H1 (cell line): ENCODE data around the gene PTPN18. TPM values are rescaled to one million over a fixed set of nuclear protein-coding genes. Genes with fewer than 3 reads are reported as not detected.

Experiments used
- CHD2 ChIP-seq: IDR thresholded peaks from 2 replicates; pipeline ENCODE4 v1.6.1; 2012; ENCODE audit warnings: low read length, improper control_type of control experiment
- CREB1 ChIP-seq: IDR thresholded peaks from 2 replicates; pipeline ENCODE4 v1.6.1; 2012; ENCODE audit warnings: inconsistent platforms
- EGR1 ChIP-seq: IDR thresholded peaks from 2 replicates; pipeline ENCODE4 v1.6.1; 2011; ENCODE audit warnings: low read depth, low read length, borderline replicate concordance
- KDM4A ChIP-seq: IDR thresholded peaks from one replicate; pipeline ENCODE4 v1.7.1; 2012; ENCODE audit warnings: low read depth, mild to moderate bottlenecking, moderate library complexity, low read length, inconsistent platforms; ENCODE audit not compliant: severe bottlenecking
- MAFK ChIP-seq: IDR thresholded peaks from 2 replicates; pipeline ENCODE4 v1.6.1; 2012; ENCODE audit warnings: low read depth, mild to moderate bottlenecking, improper control_type of control experiment, low read length
- NRF1 ChIP-seq: IDR thresholded peaks from 2 replicates; pipeline ENCODE4 v1.6.1; 2011; ENCODE audit warnings: mild to moderate bottlenecking, low read depth, low read length, improper control_type of control experiment
- PHF8 ChIP-seq: fragments of 200-600 bp; sonication (generic); conservative IDR thresholded peaks from 2 replicates; pipeline ENCODE4 v1.7.1; 2012; ENCODE audit warnings: low read depth, mild to moderate bottlenecking, inconsistent platforms, low read length, moderate library complexity
- POLR2A ChIP-seq, 2 experiments: IDR thresholded peaks; 1 replicate in 1 of 2; 2 replicates in 1 of 2; pipeline ENCODE4 v1.6.1; 2011; ENCODE audit warnings: low read depth in 2 of 2, low read length in 2 of 2, mild to moderate bottlenecking in 2 of 2; ENCODE audit errors: control extremely low read depth in 1 of 2
- POLR2AphosphoS5 ChIP-seq: IDR thresholded peaks from 2 replicates; pipeline ENCODE4 v1.6.1; 2011; ENCODE audit warnings: low read depth, low read length
- POU5F1 ChIP-seq: IDR thresholded peaks from 2 replicates; pipeline ENCODE4 v1.6.1; 2011; ENCODE audit warnings: low read depth, mild to moderate bottlenecking, low read length, moderate library complexity
- RBBP5 ChIP-seq: IDR thresholded peaks from 2 replicates; pipeline ENCODE4 v1.7.1; 2012; ENCODE audit warnings: low read depth, mild to moderate bottlenecking, inconsistent platforms, low read length, moderate library complexity, borderline replicate concordance
- RXRA ChIP-seq: IDR thresholded peaks from 2 replicates; pipeline ENCODE4 v1.6.1; 2011; ENCODE audit warnings: low read depth, mild to moderate bottlenecking, low read length, moderate library complexity; ENCODE audit not compliant: insufficient read depth
- SAP30 ChIP-seq: fragments of 300-600 bp; sonication (generic); IDR thresholded peaks from 2 replicates; pipeline ENCODE4 v1.7.1; 2012; ENCODE audit warnings: low read length, moderate library complexity, mild to moderate bottlenecking, inconsistent platforms; ENCODE audit not compliant: insufficient read depth, insufficient replicate concordance
- SIN3A ChIP-seq, 2 experiments: IDR thresholded peaks in 1 of 2; conservative IDR thresholded peaks in 1 of 2; 2 replicates each; pipeline ENCODE4 v1.6.1; 2011 to 2012; ENCODE audit warnings: low read length in 2 of 2, improper control_type of control experiment in 1 of 2, low read depth in 1 of 2, mild to moderate bottlenecking in 1 of 2
- SP4 ChIP-seq: IDR thresholded peaks from 2 replicates; pipeline ENCODE4 v1.6.1; 2012; ENCODE audit warnings: low read length, inconsistent platforms
- TAF7 ChIP-seq: optimal IDR thresholded peaks from 2 replicates; pipeline ENCODE3; 2011; ENCODE audit warnings: low read depth, mild to moderate bottlenecking, inconsistent platforms, low read length, moderate library complexity, borderline replicate concordance
- TBP ChIP-seq: IDR thresholded peaks from 2 replicates; pipeline ENCODE4 v1.6.1; 2011; ENCODE audit warnings: low read depth, low read length, improper control_type of control experiment
- TEAD4 ChIP-seq: IDR thresholded peaks from 2 replicates; pipeline ENCODE4 v1.6.1; 2012; ENCODE audit warnings: low read depth, low read length, inconsistent platforms, mixed read lengths
- YY1 ChIP-seq: IDR thresholded peaks from 2 replicates; pipeline ENCODE4 v1.6.1; 2011; ENCODE audit warnings: low read depth, mild to moderate bottlenecking, low read length
- polyA plus RNA-seq, 7 experiments: library from polyadenylated mRNA; depleted of rRNA in 3 of 7; stranded (reverse) in 5 of 7; unstranded in 2 of 7; fragments of >200 nt in 5 of 7; fragments of 200-250 nt in 2 of 7; gene quantifications; 1 replicate in 5 of 7; 2 replicates in 1 of 7; 4 replicates in 1 of 7; pipeline versions ENCODE4 v1.2.1 to v1.2.3, GENCODE V29; 2011 to 2013; ENCODE audit warnings: missing spikeins in 2 of 7, mixed read lengths in 2 of 7
- total RNA-seq: library from RNA; stranded (reverse); fragmentation: NEBNext Ultra II Directional; extraction: Animal tissue kit (Norgen Biotek cat#: 25700); gene quantifications from 2 replicates; pipeline ENCODE4 v1.2.1, GENCODE V29; 2021

PTPN18 gene
- total and polyA plus RNA-seq, 2 of the 8 experiments (the other 6 are each of a cell fraction or from before 2014, with no cell fraction given): 13.2 to 14.7 TPM

- TF ChIP-seq PHF8 (peak; percentile 46; the same call in 1 of the 2 replicates), POLR2A (IDR thresholded peaks at IDR 0.05; ENCODE audit: control extremely low read depth in 1 of 2, low read depth in 2 of 2, low read length in 2 of 2) (peak; percentile 21 to 70), RBBP5 (peak; percentile 93), SIN3A (conservative IDR thresholded peaks at IDR 0.05 in 1 of 2, IDR thresholded peaks at IDR 0.05 in 1 of 2; ENCODE audit: low read depth in 1 of 2, low read length in 2 of 2) (peak; percentile 43 to 87; a peak in 2 of 4 replicates), CREB1 (peak; percentile 73), CHD2 (peak; percentile 40; the same call in 1 of the 2 replicates), TAF7 (peak; percentile 66), TBP (peak; percentile 100), MAFK (peak; percentile 72; the same call in 1 of the 2 replicates), POLR2AphosphoS5 (peak; percentile 86), NRF1 (peak; percentile 48; the same call in 1 of the 2 replicates), TEAD4 (peak; percentile 73; the same call in 1 of the 2 replicates), SAP30 (peak; percentile 83), EGR1 (0 out of 2 replicates have a peak, but pooled peaks have one; percentile 32), YY1 (no peak), SP4 (no peak), RXRA (no peak), KDM4A (peak; percentile 91), POU5F1 (peak; percentile 36; the same call in 1 of the 2 replicates)
These were observed 18.8 kb upstream of the PTPN18 start (continued) for GRCh38 chr2:130336877-130337734.
